ENCODE data around the gene OBSL1. TPM values are rescaled to one million over a fixed set of nuclear protein-coding genes. Genes with fewer than 3 reads are reported as not detected.

The OBSL1 gene
- polyA plus RNA-seq, 3 donors, result 0.09 TPM; not detected in 2

- H3K79me2 ChIP-seq (ENCODE audit: insufficient read depth, low read length), result no peaks in the 10 kb centered on the region
These were observed 50.1 kb downstream of the OBSL1 start for GRCh38 chr2:219521066-219521880.

GRCh38 chr2:219520079-219520478 lies 51.3 kb downstream of the OBSL1 start:
- no peaks in the 10 kb centered on the region for H4K20me1 ChIP-seq (ENCODE audit: insufficient read depth, low read length)
- peak overlapping the region in 1 of 2 donors; percentile 46 for H3K4me3 Mint-ChIP-seq
- no peak for TF ChIP-seq CTCF (IDR thresholded peaks at IDR 0.05)
- H3K27me3 ChIP-seq (ENCODE audit: control insufficient read depth in 2 of 2, insufficient read depth in 2 of 2, low read length in 2 of 2), result peaks cover 38 to 74% of the 10 kb centered on the region in 2 donors
- no peak overlapping the region for H3K4me3 ChIP-seq (replicated peaks in 1 of 3; ENCODE audit: low read depth in 2 of 3, low read length in 3 of 3)
- no peaks in the 10 kb centered on the region for H3K4me1 ChIP-seq (ENCODE audit: control insufficient read depth in 1 of 2, insufficient read depth in 2 of 2, low read length in 2 of 2)
- peaks cover 0 to 14% of the 10 kb centered on the region in 2 donors for H3K9me3 ChIP-seq (replicated peaks in 1 of 2; ENCODE audit: control insufficient read depth in 1 of 2, insufficient read depth in 1 of 2, low read length in 2 of 2)
- intact Hi-C loops (cut with micrococcal nuclease), result no loop called here
- 81% methylated on average over 8 of the region's 8 CpGs for WGBS (ENCODE audit: insufficient coverage)
- H3K79me2 ChIP-seq (ENCODE audit: insufficient read depth, low read length), result no peaks in the 10 kb centered on the region
- H3K9ac ChIP-seq (ENCODE audit: insufficient read depth, low read length, poor library complexity, severe bottlenecking), result no peak overlapping the region
- peaks cover 0 to 11% (median 0%) of the 10 kb centered on the region in 7 donors for H3K9me3 Mint-ChIP-seq
- H3K4me1 Mint-ChIP-seq, result peaks cover 2% of the 10 kb centered on the region
- H3K36me3 Mint-ChIP-seq, result peaks cover 0 to 6% of the 10 kb centered on the region in 2 donors
- no peak overlapping the region for H2AFZ ChIP-seq (ENCODE audit: insufficient read depth, low read depth, low read length, poor library complexity, severe bottlenecking)
- H3K27me3 Mint-ChIP-seq (ENCODE audit: low read depth in 3 of 3), result peaks cover 69 to 87% (median 70%) of the 10 kb centered on the region in 3 donors
- no peak overlapping the region for H3K4me2 ChIP-seq (replicated peaks; ENCODE audit: extremely low read depth, low read length, poor library complexity, severe bottlenecking)
- H3K27ac ChIP-seq (ENCODE audit: low read depth in 1 of 2, low read length in 2 of 2), result no peak overlapping the region
- H3K36me3 ChIP-seq (replicated peaks in 1 of 2; ENCODE audit: control insufficient read depth in 1 of 2, insufficient read depth in 2 of 2, low read length in 2 of 2), result no peaks in the 10 kb centered on the region
- DNase-seq, result no peak
- peak overlapping the region in 1 of 7 donors; percentile 13 for H3K27ac Mint-ChIP-seq

More at GRCh38 chr2:219521066-219521880, 50.1 kb downstream of the OBSL1 start:
- H3K4me2 ChIP-seq (replicated peaks; ENCODE audit: extremely low read depth, low read length, poor library complexity, severe bottlenecking), result no peak overlapping the region
- WGBS (ENCODE audit: insufficient coverage), result 8% methylated on average over 9 of the region's 14 CpGs
- H3K27me3 ChIP-seq (ENCODE audit: control insufficient read depth in 2 of 2, insufficient read depth in 2 of 2, low read length in 2 of 2), result peaks cover 38 to 75% of the 10 kb centered on the region in 2 donors
- H3K4me1 ChIP-seq (ENCODE audit: control insufficient read depth in 1 of 2, insufficient read depth in 2 of 2, low read length in 2 of 2), result no peaks in the 10 kb centered on the region
- peaks cover 2% of the 10 kb centered on the region for H3K4me1 Mint-ChIP-seq
- H3K9me3 Mint-ChIP-seq, result peaks cover 0 to 11% (median 0%) of the 10 kb centered on the region in 7 donors
- H3K27ac Mint-ChIP-seq, result peak overlapping the region in 1 of 7 donors; percentile 87
- no peaks in the 10 kb centered on the region for H3K36me3 ChIP-seq (replicated peaks in 1 of 2; ENCODE audit: control insufficient read depth in 1 of 2, insufficient read depth in 2 of 2, low read length in 2 of 2)
- intact Hi-C loops (cut with micrococcal nuclease), result no loop called here
- peak; percentile 21 for TF ChIP-seq CTCF (IDR thresholded peaks at IDR 0.05)
- H3K27ac ChIP-seq (ENCODE audit: low read depth in 1 of 2, low read length in 2 of 2), result no peak overlapping the region
- H2AFZ ChIP-seq (ENCODE audit: insufficient read depth, low read depth, low read length, poor library complexity, severe bottlenecking), result no peak overlapping the region
- H3K27me3 Mint-ChIP-seq (ENCODE audit: low read depth in 3 of 3), result peaks cover 65 to 87% (median 72%) of the 10 kb centered on the region in 3 donors
- peaks cover 0 to 14% of the 10 kb centered on the region in 2 donors for H3K9me3 ChIP-seq (replicated peaks in 1 of 2; ENCODE audit: control insufficient read depth in 1 of 2, insufficient read depth in 1 of 2, low read length in 2 of 2)
- no peak overlapping the region for H3K4me3 ChIP-seq (replicated peaks in 1 of 3; ENCODE audit: low read depth in 2 of 3, low read length in 3 of 3)
- peak overlapping the region; percentile 39 to 76 for H3K4me3 Mint-ChIP-seq
- H3K36me3 Mint-ChIP-seq, result peaks cover 0 to 6% of the 10 kb centered on the region in 2 donors
- no peak for DNase-seq
- no peaks in the 10 kb centered on the region for H4K20me1 ChIP-seq (ENCODE audit: insufficient read depth, low read length)
- no peak overlapping the region for H3K9ac ChIP-seq (ENCODE audit: insufficient read depth, low read length, poor library complexity, severe bottlenecking)

All from CD14-positive monocyte (primary cell).